Endothelial cell of umbilical vein (primary cell): ENCODE results near the gene FHIT. TPM values are rescaled to one million over a fixed set of nuclear protein-coding genes. Genes with fewer than 3 reads are reported as not detected.

ENCODE experiments used
- BruUV-seq: library from RNA; stranded (reverse); fragments of 400-500 nt; replicated peaks from 2 replicates; lab custom pipeline; 2021; lab: Mats Ljungman, UMichigan
- CTCF ChIA-PET: fragments of 300-600, 350-600 bp; sonication (Branson Sonifier 250); formaldehyde crosslinking; loops from one replicate; lab custom pipeline; 2021; ENCODE audit warnings: antibody characterized with exemption, inconsistent platforms; lab: Charles Lee
- POLR2A ChIA-PET: fragments of 300-600, 350-600 bp; sonication (Branson Sonifier 250); formaldehyde crosslinking; loops from one replicate; lab custom pipeline; 2021; ENCODE audit warnings: antibody characterized with exemption, inconsistent platforms; lab: Charles Lee
- DNase-seq: peaks from one replicate; pipeline ENCODE4 v3.0.0-alpha.2; 2011; ENCODE audit warnings: low read depth, low spot score
- FAIRE-seq: peaks from 2 replicates; lab custom pipeline; 2011; peaks lifted over from hg19 to GRCh38; lab: Jason Lieb, UNC
- H2AFZ ChIP-seq: 2 replicates; pipeline ENCODE4 v1.6.0; 2012; ENCODE audit warnings: low read depth, low read length, control low read depth, inconsistent platforms
- H3K27ac ChIP-seq: 2 replicates; pipeline ENCODE4 v1.5.1; 2011; ENCODE audit warnings: low read depth, mild to moderate bottlenecking, control low read depth, low read length, moderate library complexity; ENCODE audit not compliant: insufficient read depth
- H3K27me3 ChIP-seq, 2 experiments: 2 replicates each; pipeline versions ENCODE4 v1.6.0 to v1.6.1; 2011; ENCODE audit warnings: low read length in 2 of 2, mixed read lengths in 1 of 2; ENCODE audit not compliant: control insufficient read depth in 2 of 2, insufficient read depth in 2 of 2
- H3K36me3 ChIP-seq, 2 experiments: 2 replicates in 1 of 2; 3 replicates in 1 of 2; pipeline ENCODE4 v1.5.1; 2011; ENCODE audit warnings: low read length in 2 of 2, mild to moderate bottlenecking in 1 of 2, moderate library complexity in 1 of 2; ENCODE audit not compliant: control insufficient read depth in 2 of 2, insufficient read depth in 2 of 2; ENCODE audit errors: extremely low read depth in 1 of 2
- H3K4me1 ChIP-seq: 3 replicates; pipeline ENCODE4 v1.5.1; 2011; ENCODE audit warnings: mild to moderate bottlenecking, low read length; ENCODE audit not compliant: control insufficient read depth, insufficient read depth; ENCODE audit errors: extremely low read depth
- H3K4me2 ChIP-seq: 2 replicates; pipeline ENCODE4 v1.6.1; 2011; ENCODE audit warnings: low read length, control low read depth, mixed read lengths; ENCODE audit not compliant: insufficient read depth
- H3K4me3 ChIP-seq, 3 experiments: fragments of 200-600 bp in 1 of 3; sonication (generic), shearing (Covaris generic) in 1 of 3; replicated peaks in 1 of 3; 2 replicates each; pipeline ENCODE4 v1.5.1; 2011 to 2016; ENCODE audit warnings: control low read depth in 3 of 3, low read length in 3 of 3, mild to moderate bottlenecking in 2 of 3, inconsistent platforms in 1 of 3, low read depth in 1 of 3, moderate library complexity in 1 of 3; ENCODE audit not compliant: insufficient read depth in 1 of 3
- H3K79me2 ChIP-seq: 2 replicates; pipeline ENCODE4 v1.6.0; 2012; ENCODE audit warnings: low read length, inconsistent platforms; ENCODE audit not compliant: control insufficient read depth, insufficient read depth
- H3K9ac ChIP-seq: replicated peaks from 2 replicates; pipeline ENCODE3; 2011; ENCODE audit warnings: low read length, control low read depth; ENCODE audit not compliant: insufficient read depth; ENCODE audit errors: extremely low read depth
- H3K9me1 ChIP-seq: replicated peaks from 3 replicates; pipeline ENCODE4 v1.6.0; 2011; ENCODE audit warnings: mild to moderate bottlenecking, low read length; ENCODE audit not compliant: control insufficient read depth, insufficient read depth; ENCODE audit errors: extremely low read depth
- H3K9me3 ChIP-seq: replicated peaks from 2 replicates; pipeline ENCODE4 v1.5.1; 2012; ENCODE audit warnings: low read length, inconsistent platforms; ENCODE audit not compliant: control insufficient read depth, insufficient read depth
- H4K20me1 ChIP-seq: replicated peaks from 2 replicates; pipeline ENCODE3; 2011; ENCODE audit warnings: mild to moderate bottlenecking, low read length; ENCODE audit not compliant: control insufficient read depth, insufficient read depth; ENCODE audit errors: extremely low read depth
- EZH2 ChIP-seq: IDR thresholded peaks from 2 replicates; pipeline ENCODE4 v1.6.1; 2012; ENCODE audit warnings: borderline replicate concordance, low read depth, mild to moderate bottlenecking, moderate library complexity, low read length, inconsistent platforms; ENCODE audit not compliant: severe bottlenecking
- FOS ChIP-seq: IDR thresholded peaks from 2 replicates; pipeline ENCODE4 v1.6.1; 2011; ENCODE audit warnings: mild to moderate bottlenecking, low read length, moderate library complexity, borderline replicate concordance; ENCODE audit not compliant: insufficient read depth
- GATA2 ChIP-seq: IDR thresholded peaks from 2 replicates; pipeline ENCODE4 v1.7.0; 2011; ENCODE audit warnings: low read depth, mild to moderate bottlenecking, moderate library complexity, mixed read lengths, low read length; ENCODE audit not compliant: insufficient read length, insufficient read depth
- JUN ChIP-seq: IDR thresholded peaks from 2 replicates; pipeline ENCODE4 v1.6.1; 2011; ENCODE audit warnings: borderline replicate concordance, low read depth; ENCODE audit not compliant: insufficient read length, insufficient read depth
- MYC ChIP-seq: IDR thresholded peaks from one replicate; pipeline ENCODE4 v1.6.1; 2011; ENCODE audit warnings: mild to moderate bottlenecking, low read depth, low read length
- POLR2A ChIP-seq: IDR thresholded peaks from 2 replicates; pipeline ENCODE4 v1.6.1; 2012; ENCODE audit warnings: low read depth, mild to moderate bottlenecking, control low read depth, low read length
- POLR2AphosphoS5 ChIP-seq: IDR thresholded peaks from 2 replicates; pipeline ENCODE4 v1.6.1; 2012; ENCODE audit warnings: low read depth, mild to moderate bottlenecking, control low read depth, low read length, moderate library complexity; ENCODE audit not compliant: insufficient read depth
- dilution Hi-C: fragments of 300-500 bp; cut with MboI; formaldehyde crosslinking; loops from one replicate; pipeline ENCODE4 v1.15.0; 2019; ENCODE audit warnings: low sequenced_read_pairs; ENCODE audit not compliant: extremely low pct_ligation_motif_present
- intact Hi-C: fragments of 100-400 bp; cut with micrococcal nuclease; formaldehyde crosslinking; loops from one replicate; pipeline ENCODE4 v1.10.0; 2022
- polyA plus RNA-seq, 4 experiments: library from polyadenylated mRNA; depleted of rRNA in 3 of 4; stranded (reverse) in 3 of 4; unstranded in 1 of 4; fragments of >200 nt; gene quantifications; 2 replicates each; pipeline versions ENCODE4 v1.2.1 to v1.2.3, GENCODE V29; 2011 to 2012; ENCODE audit warnings: missing spikeins in 1 of 4
- total RNA-seq: library from RNA; stranded (reverse); gene quantifications from 2 replicates; pipeline ENCODE4 v1.2.3, GENCODE V29; 2021
- TF ChIP-seq, protein P1 (sequence below), 2 donors: IDR thresholded peaks; 1 replicate in 1 of 2; 2 replicates in 1 of 2; pipeline ENCODE4 v1.5.1; 2011; ENCODE audit warnings: low read length in 2 of 2, mild to moderate bottlenecking in 2 of 2, moderate library complexity in 2 of 2, control low read depth in 1 of 2, inconsistent platforms in 1 of 2, low read depth in 1 of 2; ENCODE audit not compliant: insufficient read depth in 1 of 2; ENCODE audit errors: extremely low read depth in 1 of 2
- TF ChIP-seq, protein P2 (sequence below): IDR thresholded peaks from 2 replicates; pipeline ENCODE4 v1.6.1; 2011; ENCODE audit not compliant: insufficient read depth, insufficient read length

FHIT gene
- total and polyA plus RNA-seq, 2 donors (not counting 3 experiments of a cell fraction or from before 2014, with no cell fraction given) = 0.47 to 2.2 TPM

DNA sequence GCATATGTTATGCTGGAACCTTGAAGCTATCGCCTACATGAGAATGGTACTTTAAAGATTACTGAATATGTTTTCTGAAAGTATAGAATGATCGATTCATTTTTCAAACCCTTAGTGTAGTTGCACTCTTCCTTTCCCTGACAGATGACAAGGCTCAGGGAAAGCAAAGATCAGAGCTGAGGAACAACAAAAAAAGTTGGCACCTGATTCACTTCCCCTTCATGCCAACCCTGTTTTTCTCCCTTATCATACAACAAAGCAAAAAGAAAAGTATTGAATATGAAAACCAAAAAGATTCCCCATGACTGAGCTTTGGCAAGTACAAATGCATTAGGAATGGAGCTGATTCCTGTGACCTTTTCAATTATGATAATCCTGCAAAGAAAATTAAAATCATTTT lies 1012.7 kb downstream of the FHIT start:
- Histone ChIP-seq H3K79me2 (no peaks in the 10 kb centered on the region), H4K20me1 (no peaks in the 10 kb centered on the region), H3K4me3 (no peak overlapping the region), H3K9me1 (no peaks in the 10 kb centered on the region), H3K27ac (no peak overlapping the region), H3K27me3 (no peaks in the 10 kb centered on the region), H3K9me3 (no peaks in the 10 kb centered on the region), H2AFZ (no peak overlapping the region), H3K4me2 (no peak overlapping the region), H3K9ac (no peak overlapping the region), H3K36me3 (no peaks in the 10 kb centered on the region), H3K4me1 (no peaks in the 10 kb centered on the region)
- ChIA-PET POLR2A (no interaction called here), CTCF (no interaction called here)
- TF ChIP-seq FOS = no peak
- no peak for TF ChIP-seq MYC
- no peak for TF ChIP-seq EZH2
- TF ChIP-seq POLR2AphosphoS5 = no peak
- no peak for TF ChIP-seq POLR2A
- TF ChIP-seq, protein P1, sequence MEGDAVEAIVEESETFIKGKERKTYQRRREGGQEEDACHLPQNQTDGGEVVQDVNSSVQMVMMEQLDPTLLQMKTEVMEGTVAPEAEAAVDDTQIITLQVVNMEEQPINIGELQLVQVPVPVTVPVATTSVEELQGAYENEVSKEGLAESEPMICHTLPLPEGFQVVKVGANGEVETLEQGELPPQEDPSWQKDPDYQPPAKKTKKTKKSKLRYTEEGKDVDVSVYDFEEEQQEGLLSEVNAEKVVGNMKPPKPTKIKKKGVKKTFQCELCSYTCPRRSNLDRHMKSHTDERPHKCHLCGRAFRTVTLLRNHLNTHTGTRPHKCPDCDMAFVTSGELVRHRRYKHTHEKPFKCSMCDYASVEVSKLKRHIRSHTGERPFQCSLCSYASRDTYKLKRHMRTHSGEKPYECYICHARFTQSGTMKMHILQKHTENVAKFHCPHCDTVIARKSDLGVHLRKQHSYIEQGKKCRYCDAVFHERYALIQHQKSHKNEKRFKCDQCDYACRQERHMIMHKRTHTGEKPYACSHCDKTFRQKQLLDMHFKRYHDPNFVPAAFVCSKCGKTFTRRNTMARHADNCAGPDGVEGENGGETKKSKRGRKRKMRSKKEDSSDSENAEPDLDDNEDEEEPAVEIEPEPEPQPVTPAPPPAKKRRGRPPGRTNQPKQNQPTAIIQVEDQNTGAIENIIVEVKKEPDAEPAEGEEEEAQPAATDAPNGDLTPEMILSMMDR (IDR thresholded peaks at IDR 0.05; ENCODE audit: extremely low read depth in 1 of 2, insufficient read depth in 1 of 2, low read depth in 1 of 2, low read length in 2 of 2) = no peak
- TF ChIP-seq, protein P2, sequence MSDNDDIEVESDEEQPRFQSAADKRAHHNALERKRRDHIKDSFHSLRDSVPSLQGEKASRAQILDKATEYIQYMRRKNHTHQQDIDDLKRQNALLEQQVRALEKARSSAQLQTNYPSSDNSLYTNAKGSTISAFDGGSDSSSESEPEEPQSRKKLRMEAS = no peak
- no peak for TF ChIP-seq GATA2
- no peak for TF ChIP-seq JUN
- FAIRE-seq (no peak), DNase-seq (no peak)
- BruUV-seq = no TSS peak
- dilution Hi-C loops = no loop called here
- intact Hi-C loops = no loop called here
